HG03571 (cell line): ENCODE results near the gene SLC6A6.

Experiments used
- ATAC-seq: cut with Tn5 transposase; IDR thresholded peaks from one replicate; pipeline ENCODE4 v1.9.1; 2021; ENCODE audit not compliant: unreplicated experiment

SLC6A6 gene

DNA sequence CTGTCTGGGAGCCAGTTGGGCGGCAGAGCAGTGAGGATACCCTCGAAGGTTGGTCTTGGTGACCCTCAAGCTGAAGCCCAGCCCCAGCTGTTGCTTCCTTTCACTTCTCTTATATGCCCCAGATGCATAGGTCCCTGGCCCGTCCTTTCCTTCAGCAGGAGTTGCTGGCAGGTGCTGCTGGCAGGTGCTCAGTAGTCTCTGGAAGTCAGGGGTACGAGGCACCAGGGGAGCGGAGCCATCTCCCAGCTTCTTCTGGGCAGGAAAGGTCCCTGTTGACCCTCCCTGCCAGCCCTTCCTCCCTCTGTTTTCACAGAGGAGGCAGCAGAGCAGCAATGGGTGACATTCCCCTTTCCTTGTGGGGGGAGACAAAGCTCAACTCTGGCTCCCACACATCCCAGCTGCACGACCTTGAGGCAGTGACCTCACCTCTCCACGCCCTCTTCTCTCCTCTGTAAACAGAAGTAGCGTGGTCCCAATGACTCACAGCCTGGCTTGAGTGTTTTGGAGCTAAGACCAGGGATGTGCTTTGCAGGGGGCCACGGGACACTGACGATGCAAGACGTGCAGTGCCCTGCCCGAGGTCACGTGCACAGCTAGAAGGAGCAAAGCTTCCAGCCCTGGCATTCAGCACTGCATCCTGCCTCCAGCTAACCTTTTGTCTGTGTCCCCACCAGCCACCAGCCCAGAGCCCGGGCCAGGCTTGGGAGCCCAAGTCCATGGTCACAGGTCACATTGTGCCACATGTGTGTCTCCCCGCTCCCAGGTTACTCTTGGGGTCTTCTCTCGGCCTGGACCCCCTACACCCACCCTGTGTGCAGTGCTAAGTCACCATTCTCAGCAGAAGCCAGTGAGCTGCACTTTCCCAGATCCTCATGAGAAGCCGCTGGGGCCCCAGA lies 49.7 kb downstream of the SLC6A6 start:
- ATAC-seq, result no peak

DNA sequence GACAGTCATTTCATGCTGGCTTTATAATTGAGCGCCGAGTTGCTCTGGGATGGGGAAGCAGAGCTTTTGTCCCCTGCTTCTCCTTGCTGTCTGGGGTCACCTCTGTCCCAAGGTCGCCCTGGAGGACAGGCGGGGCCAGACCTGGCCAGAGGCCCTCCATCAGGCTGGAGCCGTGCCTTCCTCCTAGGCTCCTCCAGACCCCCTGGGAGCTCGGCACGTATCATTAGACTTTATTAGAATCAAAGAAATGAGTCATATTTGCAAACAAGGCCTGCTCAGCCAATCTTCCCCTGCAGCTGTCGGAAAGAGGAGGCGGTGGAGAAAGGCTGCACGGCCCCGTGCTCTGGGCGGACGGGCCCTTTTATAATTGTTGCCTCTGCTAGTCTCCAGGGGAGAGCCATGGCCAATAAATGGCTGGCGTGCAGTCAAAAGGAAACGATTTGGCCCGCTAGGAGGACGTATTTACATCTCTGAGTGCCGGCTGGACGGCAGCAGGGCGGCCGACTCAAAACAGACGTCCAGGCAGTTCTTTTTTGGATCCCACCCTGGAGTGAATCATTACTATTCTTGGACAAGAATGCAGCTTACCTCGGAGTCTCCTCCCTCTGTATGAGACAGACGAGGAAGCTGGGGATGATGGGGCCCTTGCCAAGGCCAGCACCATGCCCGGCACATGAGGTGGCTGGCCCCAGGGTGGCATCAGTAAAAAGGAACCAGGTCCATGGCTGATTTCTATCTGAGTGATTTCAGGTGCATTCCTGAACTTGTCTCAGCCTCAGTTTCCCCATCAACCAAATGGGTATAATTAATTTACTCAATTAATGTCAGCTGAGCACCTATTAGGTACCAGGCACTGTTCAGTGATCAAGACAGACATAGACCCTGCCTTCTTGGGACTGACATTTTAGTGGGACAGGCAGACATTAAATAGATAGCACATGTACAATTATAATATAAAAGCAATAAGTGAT lies 50.6 kb downstream of the SLC6A6 start:
- ATAC-seq, result no peak

DNA sequence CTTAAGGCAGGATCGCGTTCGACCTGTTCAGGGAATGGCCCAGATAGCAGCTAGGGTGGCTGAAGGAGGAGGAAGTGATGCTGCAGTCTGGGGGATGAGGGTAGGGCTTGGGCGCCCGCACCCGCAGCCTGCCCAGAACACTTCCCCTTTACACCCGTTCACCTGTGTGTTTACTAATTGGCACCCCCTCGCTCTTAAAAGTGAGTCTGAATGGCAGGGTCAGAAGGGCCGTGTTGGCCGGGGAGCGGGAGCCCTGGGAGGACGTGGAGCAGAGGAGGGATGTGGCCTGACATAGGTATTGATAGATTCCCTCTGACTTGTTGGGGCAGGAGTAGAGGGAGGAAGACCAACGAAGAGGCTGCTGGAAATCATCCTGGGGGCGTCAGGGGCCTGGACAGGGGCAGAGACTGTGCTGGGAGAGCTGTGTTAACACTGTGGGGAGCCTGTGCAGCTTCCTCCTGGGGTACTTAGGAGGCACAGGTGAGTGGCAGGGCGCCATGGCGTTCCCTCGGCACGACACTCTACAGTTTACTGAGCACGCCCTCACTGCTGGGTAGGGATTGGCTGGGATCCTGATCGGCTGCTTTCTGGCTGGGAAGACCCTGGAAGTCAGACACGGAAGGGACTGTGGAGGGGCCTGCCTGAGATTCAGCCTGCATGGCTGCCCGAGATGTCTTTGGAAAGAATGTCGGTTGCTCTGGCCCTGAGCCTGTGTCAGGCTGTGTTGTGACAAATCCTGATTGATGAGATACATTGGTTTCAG lies 51.7 kb downstream of the SLC6A6 start:
- ATAC-seq, result no peak

DNA sequence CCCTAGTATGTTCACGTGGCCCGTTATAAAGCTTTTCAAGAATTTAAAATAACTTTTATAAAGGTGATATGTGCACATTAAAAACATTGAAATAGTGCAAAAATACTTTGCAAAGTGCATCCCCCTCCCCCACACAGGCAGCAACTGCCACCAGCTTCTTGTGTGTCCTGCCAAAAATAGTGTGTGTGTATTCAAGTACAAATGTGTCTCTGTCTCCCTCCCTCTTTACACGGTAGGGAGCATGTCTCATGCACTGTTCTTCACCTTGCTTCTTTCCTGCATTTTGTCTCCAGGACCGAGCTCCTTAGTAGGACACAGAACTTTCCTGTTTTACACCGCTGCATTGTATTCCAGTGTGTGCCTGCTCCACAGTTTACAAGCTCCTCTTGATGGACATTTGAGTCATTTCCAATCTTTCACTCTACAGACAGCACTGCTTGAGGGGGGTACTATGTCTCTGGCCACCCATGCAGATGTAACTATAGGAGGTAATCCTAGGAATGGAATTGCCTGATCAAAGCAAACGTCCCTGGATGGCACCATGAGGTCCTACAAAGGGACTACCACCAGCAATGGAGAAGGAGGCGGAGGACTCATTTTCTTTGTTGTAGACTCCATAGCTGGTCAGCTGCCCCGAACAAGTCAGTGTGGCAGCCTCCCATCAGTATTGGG lies 52.4 kb downstream of the SLC6A6 start:
- ATAC-seq, result no peak

DNA sequence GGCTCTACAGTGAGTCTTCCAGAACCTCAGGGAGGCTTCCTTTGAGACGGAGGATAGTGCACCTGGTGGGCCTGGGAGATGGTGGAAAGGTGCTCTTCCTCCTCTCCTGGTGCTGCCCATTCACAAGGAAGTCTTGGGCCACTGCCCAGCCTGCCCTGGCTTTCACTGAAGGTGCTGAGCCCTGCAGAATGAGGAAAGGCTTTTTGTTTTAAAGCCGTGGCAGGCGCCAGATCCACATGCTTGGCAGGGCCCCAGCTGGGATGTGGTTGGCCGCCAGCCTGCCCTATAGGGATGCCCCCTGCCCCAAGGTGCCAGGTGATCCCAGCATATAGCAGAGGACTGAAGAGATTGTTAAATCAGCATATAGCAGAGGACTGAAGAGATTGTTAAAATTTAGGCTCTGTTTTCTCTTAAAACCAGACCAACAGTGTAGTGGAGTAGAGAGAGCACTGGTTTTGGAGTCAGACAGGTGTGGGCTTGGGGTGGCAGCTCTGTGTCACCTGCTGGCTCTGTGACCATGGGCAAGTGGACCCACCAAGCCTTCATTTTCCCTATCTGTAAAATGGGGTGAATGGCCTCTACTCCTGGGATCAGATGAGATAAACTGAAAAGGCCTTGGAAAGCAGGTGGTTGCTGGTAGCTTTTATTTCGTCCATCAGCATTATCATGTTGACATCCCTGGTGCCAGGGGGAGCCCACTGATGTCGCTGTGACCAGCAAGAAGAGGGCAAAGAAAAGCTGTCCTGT lies 53.3 kb downstream of the SLC6A6 start:
- no peak for ATAC-seq

DNA sequence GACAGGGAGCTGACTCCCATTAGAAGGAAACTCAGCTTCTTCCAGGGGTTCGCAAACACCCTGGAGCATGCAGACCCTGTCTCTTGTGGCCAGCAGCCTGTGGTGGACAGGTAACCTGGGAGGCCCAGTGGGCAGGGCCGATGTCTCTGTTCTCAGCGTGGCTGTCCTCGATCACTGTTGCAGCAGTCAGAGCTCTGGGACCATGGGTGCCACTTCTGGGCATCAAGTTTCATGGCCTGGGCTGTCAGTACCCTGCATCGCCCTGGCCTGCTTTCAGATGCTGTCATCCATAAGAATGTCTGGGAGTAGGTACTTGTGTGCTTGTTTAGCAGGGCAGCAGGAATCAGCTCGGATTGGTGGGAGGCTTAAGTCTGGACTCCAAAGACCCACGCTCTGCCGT lies 54.4 kb downstream of the SLC6A6 start:
- no peak for ATAC-seq

DNA sequence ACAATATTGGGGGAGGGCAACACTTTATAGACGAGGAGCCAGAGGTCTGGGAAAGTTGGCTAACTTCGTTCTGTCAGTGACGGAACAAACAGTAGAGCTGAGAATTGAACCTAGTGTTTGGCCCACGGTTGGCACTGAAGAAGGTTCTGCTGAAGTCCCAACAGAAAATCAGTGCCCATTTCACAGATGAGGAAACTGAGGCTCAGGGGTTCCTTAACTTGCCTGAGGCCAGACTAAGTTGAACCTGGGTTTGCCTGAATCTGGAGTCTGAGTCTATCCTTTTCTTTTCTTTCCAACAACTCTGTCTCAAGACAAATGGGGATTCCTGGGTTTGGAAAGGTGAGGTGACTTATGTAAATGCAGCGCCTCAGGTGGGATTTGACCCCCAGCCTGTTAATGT lies 55.1 kb downstream of the SLC6A6 start:
- ATAC-seq, result no peak

DNA sequence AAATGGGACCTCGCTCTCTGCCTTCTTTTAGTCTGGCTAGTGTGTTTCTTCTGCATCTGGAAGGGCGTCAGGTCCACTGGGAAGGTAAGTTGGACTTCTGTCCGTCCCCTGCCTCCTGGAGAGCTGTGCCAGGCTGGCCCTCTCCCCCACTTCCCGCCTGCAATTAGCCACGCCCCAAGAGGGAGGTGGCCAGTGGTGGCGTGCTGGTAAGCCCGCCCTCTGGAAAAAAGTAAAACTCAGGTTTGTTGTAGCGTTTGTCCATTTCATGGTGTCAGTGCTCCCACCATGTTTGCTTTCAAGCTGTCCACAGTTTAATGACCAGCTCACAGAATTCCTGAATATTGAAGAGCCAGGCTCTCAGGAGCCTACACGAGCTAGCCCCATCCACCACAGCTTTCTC lies 55.6 kb downstream of the SLC6A6 start:
- ATAC-seq, result no peak

DNA sequence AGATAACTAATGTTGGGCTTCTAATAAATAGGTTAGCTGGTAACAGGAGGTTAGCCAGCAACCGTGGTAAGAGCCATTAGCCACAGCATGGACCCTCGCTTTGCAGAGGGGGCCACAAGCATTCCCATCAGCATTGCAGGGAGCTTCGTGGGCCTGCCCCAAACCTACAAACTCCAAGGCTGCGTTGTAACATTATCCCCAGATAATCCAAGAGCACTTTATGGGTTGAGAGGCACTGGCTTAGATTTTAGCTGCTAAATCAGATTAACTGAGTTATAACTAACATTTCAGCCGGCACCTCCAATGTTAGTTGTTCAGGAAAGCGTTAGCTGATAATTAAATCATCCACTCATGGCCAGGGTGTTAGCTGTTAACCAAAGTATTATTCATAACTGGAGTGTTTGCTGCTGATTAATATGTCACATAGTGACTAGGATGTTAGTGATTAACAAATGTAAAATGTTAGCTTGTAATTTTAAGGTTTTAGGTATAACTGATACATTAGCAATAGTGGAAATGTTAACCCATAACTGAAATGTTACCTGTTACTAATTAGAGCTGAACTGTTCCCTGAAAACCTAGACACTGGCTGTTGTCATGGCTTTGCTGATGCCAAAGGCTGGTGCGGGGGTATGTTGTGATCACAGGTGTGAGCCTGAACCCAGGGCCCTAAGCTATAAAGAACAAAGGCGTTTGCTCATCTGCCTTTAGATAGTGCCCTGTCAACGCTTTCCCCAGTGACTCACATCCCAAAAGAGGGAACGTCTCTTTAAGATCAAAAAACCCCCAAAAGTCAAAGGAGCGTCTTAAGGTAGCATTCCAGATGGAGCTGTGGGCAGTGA lies 56.2 kb downstream of the SLC6A6 start:
- peak; percentile 44 for ATAC-seq

DNA sequence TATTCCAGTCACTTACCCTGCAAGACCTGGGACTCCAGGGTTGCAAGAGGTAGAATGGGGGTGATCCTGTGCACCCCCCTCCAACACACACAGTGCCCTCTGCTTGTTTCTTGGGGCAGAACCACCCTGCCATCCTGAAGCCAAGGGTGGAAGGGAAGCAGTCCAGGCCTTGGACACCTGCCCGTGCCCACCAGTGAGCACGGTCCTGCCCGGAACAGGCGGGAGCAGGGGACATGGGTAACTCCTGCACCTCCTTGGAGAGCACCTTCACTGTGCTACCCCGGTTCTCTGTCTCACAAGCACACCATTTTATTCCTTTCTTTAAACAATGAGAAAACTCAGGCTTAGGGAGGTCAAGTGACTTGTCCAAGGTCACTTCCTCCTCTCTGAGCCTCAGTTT lies 57.0 kb downstream of the SLC6A6 start:
- ATAC-seq, result no peak

DNA sequence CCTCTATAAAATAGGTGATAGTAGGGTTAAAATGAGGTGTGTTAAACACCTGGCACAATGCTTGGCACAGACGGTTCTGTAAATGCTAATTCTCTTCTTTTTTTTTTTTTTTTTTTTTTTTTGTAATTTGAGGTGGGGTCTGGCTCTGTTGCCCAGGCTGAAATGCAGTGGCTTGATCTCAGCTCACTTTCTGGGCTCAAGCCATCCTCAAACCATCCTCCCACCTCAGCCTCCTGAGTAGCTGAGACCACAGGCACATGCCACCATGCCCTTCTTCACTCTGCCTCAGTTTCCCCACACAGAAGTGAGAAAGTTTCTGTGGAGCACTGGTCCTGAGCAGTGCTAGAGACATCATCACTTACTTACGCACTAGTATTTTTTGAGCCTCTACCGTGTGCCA lies 57.4 kb downstream of the SLC6A6 start:
- no peak for ATAC-seq

DNA sequence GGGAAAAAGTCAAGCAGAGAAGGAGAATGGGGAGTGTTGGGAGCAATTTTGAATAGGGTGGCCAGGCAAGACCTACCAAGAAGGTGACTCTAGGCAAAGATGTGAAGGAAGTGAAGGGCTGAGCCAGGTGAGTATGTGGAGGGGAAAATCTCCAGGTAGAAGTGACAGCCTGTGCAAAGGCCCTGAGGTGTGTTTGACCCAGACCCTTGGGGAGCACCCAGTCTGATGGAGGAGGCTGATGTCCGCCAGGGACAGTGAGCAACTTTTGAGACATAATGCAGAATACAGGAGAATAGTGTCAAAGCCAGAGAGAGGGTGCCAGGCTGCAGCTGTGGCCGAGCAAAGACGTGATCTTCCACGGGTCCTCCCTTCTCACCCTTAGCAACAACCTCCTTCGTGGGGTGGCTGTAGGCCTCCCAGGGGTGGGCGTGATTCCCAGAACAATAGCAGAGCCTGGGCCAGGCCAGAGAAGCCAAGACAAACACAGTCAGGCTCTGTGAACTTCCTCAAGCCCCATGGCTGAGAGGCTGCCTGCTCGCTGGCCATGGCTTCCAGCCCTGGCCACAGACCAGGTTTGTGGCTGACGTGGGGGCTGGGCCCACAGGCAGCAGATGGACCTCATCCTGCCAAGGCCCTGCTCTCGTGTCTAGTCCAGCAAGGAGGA lies 58.1 kb downstream of the SLC6A6 start:
- ATAC-seq, result no peak

DNA sequence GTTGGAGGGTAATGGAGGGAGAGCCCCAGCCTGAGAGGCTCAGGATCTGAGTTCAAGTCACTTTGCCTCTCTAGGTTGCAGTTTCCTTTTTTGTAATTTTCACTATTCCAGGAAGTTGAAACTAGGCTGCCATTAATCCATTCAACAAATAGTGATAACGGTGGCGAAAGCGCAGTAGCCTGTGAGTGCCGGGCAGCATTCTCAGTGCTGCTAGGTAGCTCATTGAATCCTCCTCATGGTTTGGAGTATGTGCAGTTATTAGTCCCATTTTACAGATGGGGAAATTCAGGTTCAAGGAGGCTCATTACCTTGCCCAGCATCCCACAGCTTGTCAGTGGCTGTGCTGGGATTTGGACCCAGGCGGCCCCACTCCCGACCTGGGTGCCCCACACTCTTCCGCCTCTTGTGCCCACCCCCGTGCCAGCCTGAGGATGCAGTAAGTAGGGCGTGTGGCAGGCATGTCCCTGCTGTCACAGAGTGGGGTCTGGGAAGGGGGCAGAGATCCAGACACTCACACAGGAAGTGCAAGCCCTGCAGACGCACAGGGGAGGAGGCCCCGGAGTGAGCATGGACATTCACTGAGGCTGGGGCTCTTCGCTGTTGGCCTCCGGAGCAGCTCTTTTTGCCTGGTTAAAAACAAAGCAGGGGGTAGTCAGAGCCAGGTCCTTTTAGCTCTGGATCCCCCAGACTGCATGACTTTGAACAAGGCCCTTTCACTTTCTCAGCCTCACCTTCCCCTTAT lies 58.8 kb downstream of the SLC6A6 start:
- ATAC-seq, result no peak

DNA sequence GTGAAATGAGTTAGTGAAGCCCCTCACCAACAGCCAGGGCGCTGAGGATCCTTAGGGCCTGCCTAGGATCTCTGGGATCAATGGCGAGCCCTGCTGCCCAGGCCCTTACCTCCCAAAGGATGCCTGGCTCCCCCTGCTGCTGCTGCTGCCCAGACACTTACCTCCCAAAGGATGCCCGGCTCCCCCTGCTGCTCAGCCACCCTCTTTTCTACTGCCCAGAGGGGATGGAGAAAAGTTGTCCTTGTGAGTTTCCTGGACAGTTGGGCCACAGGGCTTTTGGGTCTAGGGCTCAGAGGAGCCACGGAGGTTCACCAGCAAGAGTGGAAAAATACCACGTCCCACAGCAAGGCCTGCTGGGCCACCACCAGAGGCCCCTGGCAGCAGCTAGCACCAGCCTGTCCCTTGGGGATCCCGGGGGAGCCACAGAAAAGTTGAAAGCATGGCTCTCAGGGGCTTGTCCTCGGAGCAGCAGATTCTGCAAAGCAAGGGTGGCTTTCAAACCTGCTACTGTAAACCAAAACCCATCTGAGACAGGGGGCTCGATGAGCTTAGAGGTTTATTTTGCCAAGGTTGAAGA lies 59.4 kb downstream of the SLC6A6 start:
- ATAC-seq, result no peak

DNA sequence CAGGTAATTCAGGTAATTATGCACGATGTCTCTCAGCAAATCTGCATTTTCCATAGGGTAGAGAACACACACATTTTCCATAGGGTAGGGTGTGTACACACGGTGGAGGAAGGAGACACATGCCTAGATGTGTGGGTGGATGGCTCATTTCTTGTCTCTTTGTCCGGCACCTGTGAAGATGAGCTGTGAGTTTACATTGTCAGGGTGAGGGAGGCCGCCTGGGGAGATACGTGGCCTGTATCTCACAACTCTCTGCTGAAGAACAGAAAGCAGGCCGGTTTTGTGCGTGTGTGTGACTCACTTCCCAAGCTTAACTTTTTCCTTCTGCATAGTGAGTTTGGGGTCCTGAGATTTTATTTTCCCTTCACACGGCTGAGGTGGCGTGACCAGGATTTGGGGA lies 60.3 kb downstream of the SLC6A6 start:
- ATAC-seq, result no peak

DNA sequence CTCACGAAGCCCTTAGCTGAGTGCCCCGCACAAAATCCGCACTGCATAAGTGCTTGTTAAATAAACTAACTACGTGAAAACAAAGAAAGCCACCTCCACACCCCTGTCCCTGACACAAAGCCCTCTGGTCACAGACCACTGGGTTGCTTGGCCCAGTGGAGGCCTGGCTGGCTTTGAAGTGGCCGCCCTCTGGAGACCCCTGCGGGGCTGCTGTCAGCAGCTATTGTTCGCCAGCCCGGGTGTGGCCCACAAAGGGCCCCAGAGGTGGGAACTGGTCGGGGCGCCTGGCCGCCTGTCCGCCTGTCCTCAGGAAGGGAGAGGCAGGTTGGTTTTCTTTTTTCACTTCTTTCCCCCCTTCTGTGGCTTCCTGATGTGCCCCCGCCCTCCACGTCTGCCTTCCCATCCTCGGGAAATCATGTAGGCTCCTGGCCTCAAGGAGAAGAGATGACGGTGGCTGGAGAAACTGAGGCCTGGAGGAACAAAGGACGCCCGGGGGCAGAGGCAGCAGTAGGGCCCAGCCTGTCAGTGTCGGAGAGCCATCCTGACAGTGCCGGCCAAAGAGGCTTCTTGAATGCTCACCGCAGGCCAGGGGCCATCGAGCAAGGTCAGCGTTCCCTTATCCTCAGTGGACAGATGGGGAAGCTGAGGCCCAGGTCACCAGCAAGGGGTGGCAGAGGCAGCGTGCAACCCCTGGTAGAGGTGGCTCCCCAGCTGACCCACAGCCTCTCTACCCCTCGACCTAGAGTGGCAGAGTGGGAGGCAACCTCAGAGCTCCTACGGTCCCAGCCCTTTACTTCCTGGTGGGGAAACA lies 61.1 kb downstream of the SLC6A6 start:
- ATAC-seq, result no peak

DNA sequence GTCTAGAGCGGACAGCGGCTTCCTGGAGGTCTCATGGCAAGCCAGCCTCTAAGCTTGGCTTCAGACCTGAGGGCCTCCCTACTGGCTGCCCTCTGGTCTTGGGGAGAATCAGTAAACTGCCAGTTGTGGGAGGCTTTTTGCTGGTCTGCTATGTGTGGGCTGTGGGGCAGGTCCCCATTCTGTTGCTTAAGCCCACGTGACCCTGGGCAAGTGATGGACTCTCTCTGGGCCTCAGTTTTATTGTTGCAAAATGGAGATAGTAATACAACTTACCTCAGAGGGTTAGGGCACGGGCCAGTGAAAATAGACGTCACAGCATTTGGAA lies 61.7 kb downstream of the SLC6A6 start:
- no peak for ATAC-seq
